Activated naive CD4-positive, alpha-beta T cell treated with anti-CD3 and anti-CD28 coated beads for 36 hours (primary cell): ENCODE measurements around the gene GPR21. TPM values are rescaled to one million over a fixed set of nuclear protein-coding genes. Genes with fewer than 3 reads are reported as not detected.

Experiments
- CTCF ChIA-PET: fragments of 350-600 bp; sonication (Branson Sonifier 250); formaldehyde crosslinking; loops from one replicate; lab custom pipeline; 2021; ENCODE audit warnings: antibody characterized with exemption; lab: Charles Lee
- DNase-seq: peaks from one replicate; pipeline ENCODE4 v3.0.0-alpha.2; 2020
- H3K27ac Mint-ChIP-seq: one replicate; pipeline ENCODE4 v1.8.0; 2021; ENCODE audit warnings: mild to moderate bottlenecking, mixed read lengths
- H3K27me3 Mint-ChIP-seq: one replicate; pipeline ENCODE4 v1.8.0; 2021; ENCODE audit warnings: low read depth, mixed read lengths
- H3K36me3 Mint-ChIP-seq: one replicate; pipeline ENCODE4 v1.8.0; 2021; ENCODE audit warnings: low read depth, mixed read lengths
- H3K4me1 Mint-ChIP-seq: one replicate; pipeline ENCODE4 v1.8.0; 2021; ENCODE audit warnings: low read depth, mixed read lengths
- H3K4me3 Mint-ChIP-seq: one replicate; pipeline ENCODE4 v1.8.0; 2021; ENCODE audit warnings: mild to moderate bottlenecking, moderate library complexity, mixed read lengths
- H3K9me3 Mint-ChIP-seq: one replicate; pipeline ENCODE4 v1.8.0; 2021; ENCODE audit warnings: mixed read lengths
- intact Hi-C: fragments of 100-400 bp; cut with micrococcal nuclease; formaldehyde crosslinking; loops from one replicate; pipeline ENCODE4 v1.15.1; 2023
- total RNA-seq, 2 experiments: library from RNA; stranded (reverse); gene quantifications; one replicate each; pipeline ENCODE4 v1.2.3, GENCODE V29; 2021

The GPR21 gene
- total RNA-seq, 2 experiments from 2014 or later = 0.32 to 0.50 TPM

GRCh38 chr9:123053711-123054110 is 20.2 kb downstream of the GPR21 start:
- Mint-ChIP-seq H3K4me3 (no peak overlapping the region), H3K9me3 (no peaks in the 10 kb centered on the region), H3K27me3 (no peaks in the 10 kb centered on the region), H3K27ac (no peak overlapping the region), H3K4me1 (peaks cover 2% of the 10 kb centered on the region), H3K36me3 (no peaks in the 10 kb centered on the region)
- CTCF ChIA-PET = interaction anchor here (0.6 kb wide), 1 partner anchor 43 kb away, joined by 4 read pairs; no protein-coding TSS in a partner anchor
- no peak for DNase-seq
- intact Hi-C loops = no loop called here

- H3K9me3 Mint-ChIP-seq = no peaks in the 10 kb centered on the region
- no peaks in the 10 kb centered on the region for H3K4me1 Mint-ChIP-seq
- no peak overlapping the region for H3K4me3 Mint-ChIP-seq
- no peak overlapping the region for H3K27ac Mint-ChIP-seq
- CTCF ChIA-PET = no interaction called here
- H3K36me3 Mint-ChIP-seq = peaks cover under 1% of the 10 kb centered on the region
- intact Hi-C loops = no loop called here
- no peaks in the 10 kb centered on the region for H3K27me3 Mint-ChIP-seq
- no peak for DNase-seq
Measured at GRCh38 chr9:123058834-123059233, 25.4 kb downstream of the GPR21 start.

- intact Hi-C loops = no loop called here
- H3K27me3 Mint-ChIP-seq = no peaks in the 10 kb centered on the region
- peaks cover 4% of the 10 kb centered on the region for H3K36me3 Mint-ChIP-seq
- no peak overlapping the region for H3K4me3 Mint-ChIP-seq
- H3K27ac Mint-ChIP-seq = no peak overlapping the region
- H3K4me1 Mint-ChIP-seq = no peaks in the 10 kb centered on the region
- CTCF ChIA-PET = no interaction called here
- no peaks in the 10 kb centered on the region for H3K9me3 Mint-ChIP-seq
- no peak for DNase-seq
Measured at GRCh38 chr9:123059472-123060220, 26.2 kb downstream of the GPR21 start.

GRCh38 chr9:123061216-123061615 is 27.7 kb downstream of the GPR21 start:
- no peak overlapping the region for H3K4me3 Mint-ChIP-seq
- no peak for DNase-seq
- H3K27ac Mint-ChIP-seq = no peak overlapping the region
- H3K4me1 Mint-ChIP-seq = no peaks in the 10 kb centered on the region
- H3K27me3 Mint-ChIP-seq = no peaks in the 10 kb centered on the region
- intact Hi-C loops = no loop called here
- H3K9me3 Mint-ChIP-seq = no peaks in the 10 kb centered on the region
- peaks cover 4% of the 10 kb centered on the region for H3K36me3 Mint-ChIP-seq
- CTCF ChIA-PET = no interaction called here

- intact Hi-C loops = no loop called here
- peaks cover 8% of the 10 kb centered on the region for H3K36me3 Mint-ChIP-seq
- no peaks in the 10 kb centered on the region for H3K27me3 Mint-ChIP-seq
- H3K9me3 Mint-ChIP-seq = no peaks in the 10 kb centered on the region
- CTCF ChIA-PET = no interaction called here
- H3K27ac Mint-ChIP-seq = no peak overlapping the region
- DNase-seq = no peak
- no peaks in the 10 kb centered on the region for H3K4me1 Mint-ChIP-seq
- H3K4me3 Mint-ChIP-seq = no peak overlapping the region
Measured at GRCh38 chr9:123062351-123063176, 29.1 kb downstream of the GPR21 start.

GRCh38 chr9:123063177-123063598 is 29.7 kb downstream of the GPR21 start:
- Mint-ChIP-seq H3K36me3 (peaks cover 8% of the 10 kb centered on the region), H3K9me3 (no peaks in the 10 kb centered on the region), H3K4me1 (no peaks in the 10 kb centered on the region), H3K27me3 (no peaks in the 10 kb centered on the region), H3K4me3 (no peak overlapping the region), H3K27ac (no peak overlapping the region)
- intact Hi-C loops = no loop called here
- DNase-seq = no peak
- CTCF ChIA-PET = no interaction called here

GRCh38 chr9:123063896-123064295 is 30.4 kb downstream of the GPR21 start:
- no peaks in the 10 kb centered on the region for H3K9me3 Mint-ChIP-seq
- no peak overlapping the region for H3K27ac Mint-ChIP-seq
- H3K4me3 Mint-ChIP-seq = no peak overlapping the region
- CTCF ChIA-PET = no interaction called here
- peaks cover 8% of the 10 kb centered on the region for H3K36me3 Mint-ChIP-seq
- DNase-seq = no peak
- no peaks in the 10 kb centered on the region for H3K27me3 Mint-ChIP-seq
- H3K4me1 Mint-ChIP-seq = peaks cover under 1% of the 10 kb centered on the region
- intact Hi-C loops = no loop called here

GRCh38 chr9:123064716-123065115 is 31.2 kb downstream of the GPR21 start:
- DNase-seq = no peak
- Mint-ChIP-seq H3K9me3 (no peaks in the 10 kb centered on the region), H3K4me3 (no peak overlapping the region), H3K27ac (no peak overlapping the region), H3K27me3 (no peaks in the 10 kb centered on the region), H3K4me1 (peaks cover 1% of the 10 kb centered on the region), H3K36me3 (peaks cover 8% of the 10 kb centered on the region)
- CTCF ChIA-PET = no interaction called here
- intact Hi-C loops = no loop called here

GRCh38 chr9:123065196-123065595 is 31.7 kb downstream of the GPR21 start:
- intact Hi-C loops = no loop called here
- no peaks in the 10 kb centered on the region for H3K27me3 Mint-ChIP-seq
- peaks cover 3% of the 10 kb centered on the region for H3K4me1 Mint-ChIP-seq
- CTCF ChIA-PET = no interaction called here
- peaks cover 9% of the 10 kb centered on the region for H3K36me3 Mint-ChIP-seq
- no peak for DNase-seq
- no peak overlapping the region for H3K27ac Mint-ChIP-seq
- H3K4me3 Mint-ChIP-seq = no peak overlapping the region
- H3K9me3 Mint-ChIP-seq = no peaks in the 10 kb centered on the region

- intact Hi-C loops = no loop called here
- H3K27me3 Mint-ChIP-seq = no peaks in the 10 kb centered on the region
- CTCF ChIA-PET = no interaction called here
Measured at GRCh38 chr9:123067136-123067535, 33.7 kb downstream of the GPR21 start.

GRCh38 chr9:123069010-123069481 is 35.6 kb downstream of the GPR21 start:
- H3K27ac Mint-ChIP-seq = no peak overlapping the region

More at GRCh38 chr9:123067136-123067535, 33.7 kb downstream of the GPR21 start:
- DNase-seq = no peak
- Mint-ChIP-seq H3K36me3 (peaks cover 15% of the 10 kb centered on the region), H3K27ac (no peak overlapping the region), H3K4me3 (no peak overlapping the region), H3K9me3 (no peaks in the 10 kb centered on the region), H3K4me1 (peaks cover 4% of the 10 kb centered on the region)

GRCh38 chr9:123070198-123070597 is 36.7 kb downstream of the GPR21 start:
- Mint-ChIP-seq H3K27ac (no peak overlapping the region), H3K27me3 (no peaks in the 10 kb centered on the region), H3K4me1 (peaks cover 4% of the 10 kb centered on the region), H3K9me3 (no peaks in the 10 kb centered on the region), H3K4me3 (no peak overlapping the region), H3K36me3 (peaks cover 15% of the 10 kb centered on the region)
- CTCF ChIA-PET = no interaction called here
- intact Hi-C loops = no loop called here
- DNase-seq = peak; percentile 11

More at GRCh38 chr9:123069010-123069481, 35.6 kb downstream of the GPR21 start:
- H3K36me3 Mint-ChIP-seq = peaks cover 15% of the 10 kb centered on the region
- H3K4me3 Mint-ChIP-seq = no peak overlapping the region
- H3K27me3 Mint-ChIP-seq = no peaks in the 10 kb centered on the region
- CTCF ChIA-PET = interaction anchor here (1.2 kb wide), 1 partner anchor 12 kb away, joined by 3 read pairs; no protein-coding TSS in a partner anchor
- H3K4me1 Mint-ChIP-seq = peaks cover 4% of the 10 kb centered on the region
- no peak for DNase-seq
- intact Hi-C loops = no loop called here
- H3K9me3 Mint-ChIP-seq = no peaks in the 10 kb centered on the region
